CD1c-positive myeloid dendritic cell (primary cell): ENCODE measurements around the gene VSIG4.
"Not testable (repeated sequence)": the region's sequence is repeated elsewhere in the genome, so short reads cannot be mapped to it uniquely, and the experiment has no call there.

Source experiments
- DNase-seq: peaks from one replicate; pipeline ENCODE4 v3.0.0-alpha.2; 2016; ENCODE audit errors: extremely low spot score

The VSIG4 gene

GRCh38 chrX:66039944-66040343 lies at the start of gene VSIG4:
Gene VSIG4, minus strand, starts transcription at chrX:66040080. Its CDS starts 82 bp downstream, at chrX:66039998.
- peak; percentile 26 for DNase-seq

DNA sequence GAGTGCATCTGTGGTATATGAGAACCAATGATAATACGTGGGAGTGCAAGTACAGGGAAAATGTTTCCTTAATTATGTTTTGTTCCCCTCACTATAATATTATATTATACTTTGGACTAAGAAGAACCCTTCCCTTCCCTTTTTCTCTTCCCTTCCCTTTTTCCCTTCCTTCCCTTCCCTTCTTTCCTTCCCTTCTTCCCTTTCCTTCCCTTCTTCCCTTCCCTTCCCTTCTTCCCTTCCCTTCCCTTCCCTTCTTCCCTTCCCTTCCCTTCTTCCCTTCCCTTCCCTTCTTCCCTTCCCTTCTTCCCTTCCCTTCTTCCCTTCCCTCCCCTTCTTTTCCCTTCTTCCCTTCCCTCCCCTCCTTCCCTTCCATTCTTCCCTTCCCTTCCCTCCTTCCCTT lies 36.9 kb upstream of the VSIG4 start:
- no peak for DNase-seq

DNA sequence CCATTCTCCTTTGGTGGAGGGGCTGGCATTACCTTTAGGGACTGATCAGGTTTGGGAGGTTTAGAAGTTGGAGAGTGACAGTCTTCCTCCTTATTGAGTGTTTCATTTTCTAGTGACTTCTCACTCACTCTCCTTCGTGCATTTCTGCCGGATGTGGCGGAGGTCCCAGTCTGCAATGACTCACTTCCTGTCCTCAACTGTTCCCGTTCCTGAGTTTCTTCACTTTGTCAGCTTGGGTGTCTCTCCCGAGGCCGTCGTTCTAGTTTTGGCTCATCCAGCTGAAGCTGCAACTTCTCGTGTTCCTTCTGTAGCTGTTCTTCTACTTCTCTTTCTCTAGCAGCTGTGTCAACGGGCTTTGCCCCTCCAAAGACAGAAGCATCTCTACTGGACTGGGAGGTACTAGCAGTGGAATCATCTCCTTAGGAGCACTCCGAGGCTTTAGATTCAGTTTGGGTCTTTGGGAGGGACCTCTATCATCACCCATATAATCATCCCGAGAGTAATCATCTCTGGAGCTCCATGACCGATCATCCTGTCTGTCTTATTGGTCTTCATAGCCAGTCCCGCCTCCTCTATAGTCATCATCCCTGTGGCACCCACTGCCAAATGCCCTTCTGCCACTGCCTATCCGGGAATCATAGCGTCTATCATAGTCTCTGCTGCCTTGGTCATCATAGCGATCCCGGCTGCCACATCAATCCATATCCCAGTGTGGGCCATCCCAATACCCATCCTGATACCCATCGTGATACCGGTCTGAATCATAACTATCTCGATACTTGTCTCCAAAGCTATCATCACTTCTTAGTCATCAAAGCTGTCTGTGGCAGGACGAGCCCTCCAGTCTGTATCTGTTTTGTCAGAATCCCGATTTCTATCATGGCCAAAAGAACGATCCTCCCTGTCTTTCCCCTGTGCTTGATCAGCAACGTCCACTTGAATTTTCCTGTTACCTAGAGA lies 35.3 kb upstream of the VSIG4 start:
- peak; percentile 62 for DNase-seq

DNA sequence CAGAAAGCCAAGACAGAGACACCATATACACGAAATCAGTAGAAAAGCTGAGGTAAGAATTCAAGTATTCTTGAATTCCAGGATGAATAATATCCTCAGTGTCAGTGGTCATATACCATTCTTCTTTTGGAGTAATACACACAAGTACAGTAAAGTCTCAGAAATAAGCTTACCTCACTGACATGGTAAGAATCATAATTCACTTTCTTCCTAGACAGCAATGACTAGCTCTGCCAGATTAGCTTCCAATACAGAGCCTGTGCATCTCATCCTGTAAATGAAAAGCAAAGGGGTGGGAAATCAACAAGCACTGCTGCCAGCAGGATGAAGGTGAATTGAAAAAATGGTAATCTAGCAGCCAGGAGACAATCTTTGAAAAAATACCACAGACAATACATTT lies 31.2 kb upstream of the VSIG4 start:
- no peak for DNase-seq

GRCh38 chrX:66064261-66064660 lies 24.4 kb upstream of the VSIG4 start:
- DNase-seq, result no peak

- DNase-seq, result not testable (repeated sequence)
Measured at GRCh38 chrX:66057019-66057418, 17.1 kb upstream of the VSIG4 start.

DNA sequence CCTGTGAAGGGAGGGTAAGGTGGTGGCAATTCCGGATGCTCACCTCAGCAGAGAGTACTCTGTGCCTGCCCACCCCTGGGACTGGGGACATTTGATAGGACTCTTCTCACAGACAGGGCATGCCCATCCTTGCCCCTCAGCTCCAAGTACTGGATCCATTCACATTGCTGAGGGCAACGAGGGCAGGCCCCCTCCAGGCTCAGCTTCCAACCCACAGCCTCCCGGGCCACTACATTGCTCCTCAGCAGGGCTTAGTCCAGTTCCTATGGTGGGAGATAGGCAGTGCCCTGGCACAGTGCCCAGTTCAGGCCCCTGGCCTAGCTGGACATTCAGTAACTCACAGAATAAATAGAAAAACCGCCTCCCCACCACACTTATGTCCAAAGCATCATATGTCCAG lies 15.1 kb upstream of the VSIG4 start:
- no peak for DNase-seq

- peak; percentile 26 for DNase-seq
Measured at GRCh38 chrX:66053414-66053813, 13.5 kb upstream of the VSIG4 start.

- DNase-seq, result peak; percentile 41
Measured at GRCh38 chrX:66051980-66052379, 12.1 kb upstream of the VSIG4 start.

GRCh38 chrX:66050140-66050569 lies 10.3 kb upstream of the VSIG4 start:
- DNase-seq, result peak; percentile 78

DNA sequence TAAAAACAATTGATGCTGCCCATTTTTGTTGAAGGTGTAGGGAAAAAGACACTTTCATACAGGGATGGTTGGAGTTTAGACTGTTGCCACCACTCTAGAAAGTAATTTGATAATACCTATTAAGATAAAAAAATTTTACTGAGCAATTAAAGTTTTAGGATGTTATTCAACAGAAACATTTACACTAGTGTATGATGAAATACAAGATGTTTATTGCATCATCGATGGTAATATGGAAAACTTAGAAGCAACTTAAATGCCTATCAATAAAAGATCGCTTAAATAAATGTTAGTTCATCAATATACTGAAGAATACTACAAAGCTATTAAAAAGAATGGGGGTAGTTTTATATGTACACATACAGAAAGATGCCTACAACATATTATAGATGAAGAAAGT lies 9.2 kb upstream of the VSIG4 start:
- no peak for DNase-seq

DNA sequence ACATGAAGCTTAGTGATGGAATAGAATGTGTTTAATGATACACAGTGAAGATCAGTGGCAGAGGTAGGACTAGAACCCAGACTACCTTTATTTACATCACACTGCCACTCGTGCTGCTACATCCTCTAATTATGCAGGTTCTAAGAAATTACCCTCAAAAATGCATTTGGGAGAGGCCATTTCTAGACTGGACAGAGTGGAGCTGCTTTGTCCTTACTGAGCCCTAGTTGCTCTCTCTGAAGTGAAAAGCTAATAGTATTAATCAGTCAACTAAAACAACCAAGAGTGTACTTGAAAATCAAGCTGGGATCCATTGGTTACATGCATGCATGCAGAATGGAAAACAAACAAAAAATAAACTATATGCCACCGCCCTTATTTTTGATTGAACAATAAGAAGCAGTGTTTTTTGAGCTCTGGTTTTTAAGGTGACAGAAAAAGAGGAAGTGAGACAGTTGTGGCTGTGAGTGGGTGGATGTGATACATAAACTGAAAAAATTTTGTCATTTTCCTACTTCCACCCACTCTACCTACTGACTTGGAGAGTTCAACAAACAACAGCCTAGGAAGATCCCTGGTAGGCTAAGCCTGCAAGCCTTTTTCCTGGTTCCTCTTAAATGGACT lies 6.8 kb upstream of the VSIG4 start:
- peak; percentile 89 for DNase-seq

DNA sequence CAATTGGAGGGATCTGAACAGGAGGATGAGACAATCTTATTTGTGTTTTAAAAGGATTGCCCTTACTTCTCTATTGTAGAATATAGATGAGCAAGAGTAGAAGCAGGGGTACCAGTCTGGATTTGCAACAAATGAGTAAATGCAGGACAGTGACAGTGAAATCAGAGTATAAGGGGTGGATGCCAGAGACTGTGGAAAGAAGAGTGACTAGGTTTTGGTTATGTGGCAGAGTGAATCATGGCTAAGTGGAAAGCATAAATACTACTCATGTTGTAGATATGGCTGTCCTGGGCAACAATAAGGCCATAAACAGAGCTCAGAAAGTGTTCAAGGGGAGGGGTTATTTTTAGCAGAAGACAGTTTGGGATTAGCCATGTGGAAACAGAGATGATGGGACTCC lies 6.0 kb upstream of the VSIG4 start:
- no peak for DNase-seq

GRCh38 chrX:66043584-66043983 lies 3.7 kb upstream of the VSIG4 start:
- no peak for DNase-seq

GRCh38 chrX:66042307-66043077 lies 2.6 kb upstream of the VSIG4 start:
- DNase-seq, result no peak

DNA sequence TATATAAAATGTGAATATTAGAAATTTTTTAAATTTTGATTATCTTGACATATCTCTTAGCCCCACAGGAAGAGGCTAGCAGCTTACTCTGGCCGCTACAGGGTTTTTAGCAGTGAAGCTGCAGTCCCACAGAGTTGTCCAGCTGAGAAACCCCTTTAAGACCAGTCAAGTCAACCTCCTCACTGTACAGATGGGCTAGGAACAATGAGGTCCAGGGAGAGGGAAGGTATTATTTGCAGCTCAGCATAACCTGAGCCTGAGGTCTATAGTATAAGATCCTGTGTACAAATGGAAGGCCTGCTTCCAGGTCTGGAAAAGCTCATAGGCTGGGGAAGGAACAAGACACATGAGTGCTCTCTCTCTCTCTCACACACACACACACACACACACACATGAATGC lies 1.8 kb downstream of the VSIG4 start:
- no peak for DNase-seq

DNA sequence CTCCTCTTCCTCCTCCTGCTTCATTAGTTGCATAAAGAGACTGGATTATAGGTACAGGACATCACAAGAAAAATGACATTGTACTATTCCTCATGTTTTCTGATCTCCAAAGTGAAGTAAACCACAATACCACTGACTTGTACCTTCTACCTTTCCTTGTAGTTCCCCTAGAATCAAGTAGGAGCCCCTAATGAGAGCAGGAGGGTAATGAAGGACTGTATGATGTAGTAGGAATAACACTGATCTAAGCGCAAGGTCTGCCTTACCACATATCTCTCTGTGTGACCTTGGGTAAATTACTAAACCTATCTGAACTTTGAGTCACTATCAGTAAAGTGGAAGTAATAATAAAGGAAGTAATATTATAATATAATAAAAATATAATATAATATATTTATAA lies 3.6 kb downstream of the VSIG4 start:
- no peak for DNase-seq

DNA sequence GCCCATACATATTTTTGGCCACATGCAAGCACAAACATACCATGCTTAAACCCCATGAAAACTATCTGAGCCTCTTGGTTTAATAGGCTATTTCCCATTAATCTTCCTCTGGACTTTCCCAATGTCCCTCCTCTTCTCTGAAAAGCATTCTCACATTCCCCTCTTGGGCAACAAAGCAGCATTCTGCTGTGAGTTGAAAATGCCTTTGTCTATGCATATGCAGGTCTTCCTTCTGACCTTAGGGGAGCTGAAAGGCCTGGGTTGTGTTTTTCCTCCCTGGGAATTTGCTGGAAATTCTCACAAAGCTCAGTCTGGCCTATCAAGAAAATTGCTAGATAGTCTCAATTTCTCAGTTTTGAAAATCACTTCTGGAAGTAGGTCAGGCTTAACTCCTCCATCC lies 4.2 kb downstream of the VSIG4 start:
- no peak for DNase-seq

- peak; percentile 49 for DNase-seq
Measured at GRCh38 chrX:66030505-66031317, 9.2 kb downstream of the VSIG4 start.

DNA sequence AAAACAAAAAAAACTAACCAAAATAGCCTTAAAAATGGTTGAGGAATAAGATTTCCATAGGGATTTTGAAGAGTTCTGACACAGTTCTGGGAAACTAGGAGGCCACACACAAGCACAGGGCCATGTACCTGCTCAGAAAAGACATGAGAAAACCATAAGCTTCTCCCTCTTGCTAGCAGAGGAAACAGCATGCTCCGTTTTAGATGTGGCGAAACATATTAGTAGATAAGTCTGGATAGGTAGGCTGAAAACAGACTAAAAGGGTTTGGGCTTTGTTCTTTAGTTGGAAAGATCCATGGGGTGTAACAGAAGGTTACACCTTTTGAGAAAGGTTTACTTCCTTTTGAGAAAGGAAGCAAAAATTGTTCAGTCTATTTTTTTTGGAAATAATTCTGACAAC lies 10.9 kb downstream of the VSIG4 start:
- DNase-seq, result no peak

DNA sequence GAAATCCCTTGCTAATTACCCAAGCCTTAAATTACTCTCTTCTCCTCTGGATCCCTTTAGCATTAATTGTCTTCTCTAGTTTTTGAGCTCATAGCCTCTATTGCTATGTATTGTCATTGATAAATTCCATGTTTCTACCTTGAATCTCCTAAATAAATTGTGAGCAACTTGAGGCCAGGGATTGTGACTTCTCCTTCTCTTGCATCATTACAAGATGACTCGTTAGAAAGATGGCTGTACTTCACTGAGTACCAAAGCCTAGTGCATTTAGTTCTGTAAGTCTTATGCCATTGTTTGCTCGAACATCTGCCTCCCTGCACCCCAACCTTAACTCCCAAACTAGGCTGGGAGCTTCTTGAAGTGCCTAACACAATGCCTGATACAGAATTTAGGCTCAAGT lies 15.3 kb downstream of the VSIG4 start:
- DNase-seq, result no peak

GRCh38 chrX:66024092-66024467 lies 15.8 kb downstream of the VSIG4 start:
- DNase-seq, result no peak
